ENCODE results near the gene ZC3H4. TPM values are rescaled to one million over a fixed set of nuclear protein-coding genes. Genes with fewer than 3 reads are reported as not detected.
A peak's percentile ranks its signal among the peaks of the same experiment; 100 is the strongest.

ZC3H4 gene
- total and polyA plus RNA-seq, 9 of the 15 experiments (the other 6 are each of a cell fraction or from before 2014, with no cell fraction given): 2.2 to 75.6 (median 18.3) TPM

DNA sequence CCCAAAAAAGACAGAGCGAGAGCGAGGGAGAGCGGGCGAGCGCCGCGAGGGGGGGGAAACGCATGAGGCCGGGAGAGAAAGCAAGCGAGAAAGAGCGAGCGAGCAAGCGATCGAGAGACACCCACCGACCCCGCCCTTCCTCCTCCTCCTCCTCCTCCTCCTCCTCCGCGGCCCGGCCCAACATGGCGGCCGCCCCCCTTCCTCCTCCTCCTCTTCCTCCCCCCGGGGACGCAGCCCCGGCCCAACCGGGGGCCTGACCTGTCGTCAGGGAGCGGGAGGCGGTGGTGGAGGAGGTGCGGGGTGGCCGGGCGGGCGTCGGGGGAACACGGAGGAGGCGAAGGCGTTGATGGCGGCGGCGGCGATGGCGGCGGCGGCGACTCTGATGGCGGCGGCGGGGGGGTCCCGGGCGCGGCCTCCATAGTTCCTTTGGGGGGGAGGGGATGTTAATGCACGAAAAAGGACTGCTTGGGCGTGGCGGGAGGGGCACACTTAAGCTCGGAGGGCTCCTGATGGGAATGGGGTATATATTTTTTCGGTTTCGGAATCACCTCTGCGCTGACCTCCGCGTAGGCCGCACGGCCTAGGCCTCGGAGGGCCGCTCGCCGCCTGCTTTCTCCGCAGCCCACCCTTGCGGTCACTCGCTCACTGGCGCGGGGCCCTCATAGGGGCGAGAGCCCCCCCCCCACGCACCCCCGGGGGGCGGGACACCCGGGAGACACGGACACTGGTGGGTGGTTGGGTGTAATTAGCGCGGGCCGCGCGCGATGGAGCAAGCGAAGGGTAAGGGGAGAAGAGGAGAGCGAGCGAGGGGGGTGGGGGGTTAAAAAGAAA is 1.2 kb downstream of the ZC3H4 start (continued):
- TF ChIP-seq C11orf30 (IDR thresholded peaks at IDR 0.05; ENCODE audit: low read depth) (no peak), NCOA4 (IDR thresholded peaks at IDR 0.05; ENCODE audit: partially characterized antibody) (no peak), RFX7 (CRISPR knock-in tag; IDR thresholded peaks at IDR 0.05) (no peak), RCOR1 (IDR thresholded peaks at IDR 0.05; ENCODE audit: borderline replicate concordance in 1 of 2, low read depth in 2 of 2, low read length in 2 of 2) (no peak), YY1 (IDR thresholded peaks at IDR 0.05; ENCODE audit: borderline replicate concordance in 1 of 3, control insufficient read depth in 1 of 3, extremely low read depth in 1 of 3, insufficient read depth in 3 of 3, insufficient read length in 1 of 3, insufficient replicate concordance in 2 of 3, low read depth in 1 of 3, low read length in 2 of 3) (peak; percentile 84 to 95 (median 94)), MCM3 (IDR thresholded peaks at IDR 0.05) (no peak), HMG20B (CRISPR knock-in tag; IDR thresholded peaks at IDR 0.05) (no peak), ZNF408 (CRISPR knock-in tag; IDR thresholded peaks at IDR 0.05; ENCODE audit: low read depth) (no peak), PURB (CRISPR knock-in tag; IDR thresholded peaks at IDR 0.05; ENCODE audit: low read depth) (no peak), TCF15 (CRISPR knock-in tag; IDR thresholded peaks at IDR 0.05) (peak; percentile 79; the same call in 1 of the 2 replicates), ZSCAN32 (CRISPR knock-in tag; IDR thresholded peaks at IDR 0.05) (no peak), SIRT6 (IDR thresholded peaks at IDR 0.05; ENCODE audit: low read depth, low read length) (no peak), MYBL2 (IDR thresholded peaks at IDR 0.05; ENCODE audit: low read depth) (no peak), MYBL2 (CRISPR knock-in tag; IDR thresholded peaks at IDR 0.05; ENCODE audit: borderline replicate concordance) (no peak), CCNT2 (IDR thresholded peaks at IDR 0.05; ENCODE audit: borderline replicate concordance, extremely low read depth, insufficient read length, low read depth, low read length) (no peak), SIN3A (IDR thresholded peaks at IDR 0.05; ENCODE audit: borderline replicate concordance in 2 of 2, control insufficient read depth in 1 of 2, low read depth in 2 of 2, low read length in 2 of 2) (peak in 1 of 2 experiments; percentile 63; a peak in 2 of 4 replicates), MXI1 (IDR thresholded peaks at IDR 0.05; ENCODE audit: low read depth, low read length) (no peak; the same call in 1 of the 2 replicates), GATAD2B (IDR thresholded peaks at IDR 0.05; ENCODE audit: borderline replicate concordance) (no peak), NFRKB (IDR thresholded peaks at IDR 0.05; ENCODE audit: low read depth) (peak; percentile 99), L3MBTL2 (IDR thresholded peaks at IDR 0.05) (no peak), ZNF324 (CRISPR knock-in tag; IDR thresholded peaks at IDR 0.05) (peak; percentile 9; the same call in 1 of the 2 replicates), ZNF444 (CRISPR knock-in tag; IDR thresholded peaks at IDR 0.05) (no peak), NFXL1 (CRISPR knock-in tag; IDR thresholded peaks at IDR 0.05) (peak; percentile 68; the same call in 1 of the 2 replicates), NR2F6 (CRISPR knock-in tag; IDR thresholded peaks at IDR 0.05) (no peak), LARP7 (IDR thresholded peaks at IDR 0.05) (no peak)
- TF ChIP-seq, protein P1, sequence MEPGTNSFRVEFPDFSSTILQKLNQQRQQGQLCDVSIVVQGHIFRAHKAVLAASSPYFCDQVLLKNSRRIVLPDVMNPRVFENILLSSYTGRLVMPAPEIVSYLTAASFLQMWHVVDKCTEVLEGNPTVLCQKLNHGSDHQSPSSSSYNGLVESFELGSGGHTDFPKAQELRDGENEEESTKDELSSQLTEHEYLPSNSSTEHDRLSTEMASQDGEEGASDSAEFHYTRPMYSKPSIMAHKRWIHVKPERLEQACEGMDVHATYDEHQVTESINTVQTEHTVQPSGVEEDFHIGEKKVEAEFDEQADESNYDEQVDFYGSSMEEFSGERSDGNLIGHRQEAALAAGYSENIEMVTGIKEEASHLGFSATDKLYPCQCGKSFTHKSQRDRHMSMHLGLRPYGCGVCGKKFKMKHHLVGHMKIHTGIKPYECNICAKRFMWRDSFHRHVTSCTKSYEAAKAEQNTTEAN (CRISPR knock-in tag; IDR thresholded peaks at IDR 0.05): peak; percentile 78
- TF ChIP-seq, protein P2, sequence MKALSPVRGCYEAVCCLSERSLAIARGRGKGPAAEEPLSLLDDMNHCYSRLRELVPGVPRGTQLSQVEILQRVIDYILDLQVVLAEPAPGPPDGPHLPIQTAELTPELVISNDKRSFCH (CRISPR knock-in tag; IDR thresholded peaks at IDR 0.05): no peak
- TF ChIP-seq, protein P2 (tag; IDR thresholded peaks at IDR 0.05): peak; percentile 74
